Measurements from ENCODE around the gene MMP15. TPM values are rescaled to one million over a fixed set of nuclear protein-coding genes. Genes with fewer than 3 reads are reported as not detected.
"Not testable (repeated sequence)": the region's sequence is repeated elsewhere in the genome, so short reads cannot be mapped to it uniquely, and the experiment has no call there.

MMP15 gene
- total RNA-seq = under 1 TPM; 0.25 to 0.63 TPM

GRCh38 chr16:58025351-58026138, at the start of gene MMP15:
TSS of gene MMP15 (plus strand) at chr16:58025754. CDS start at chr16:58026351, 597 bp downstream.
- Mint-ChIP-seq H3K27me3 (peaks cover 5% of the 10 kb centered on the region), H3K27ac (peak within 1 kb of the TSS; percentile 72), H3K4me1 (ENCODE audit: low read depth) (peaks cover 11% of the 10 kb centered on the region), H3K4me3 (peak within 1 kb of the TSS; percentile 75), H3K36me3 (ENCODE audit: low read depth) (no peaks in the 10 kb centered on the region), H3K9me3 (no peaks in the 10 kb centered on the region)
- ChIA-PET POLR2A (interaction anchor here (0.9 to 1.3 kb wide), 2 partner anchors 102 to 105 kb away, joined by 3 read pairs; no protein-coding TSS in a partner anchor), CTCF (interaction anchor here (0.8 to 3.2 kb wide), 5 partner anchors 9 to 104 kb away, joined by 3 to 16 read pairs (median 6); partner anchors contain the start of gene CFAP20)
- TF ChIP-seq CTCF (IDR thresholded peaks at IDR 0.05) = no peak
- intact Hi-C loops (cut with micrococcal nuclease) = loop anchor here (10.0 kb wide), 1 partner anchor 279 kb away; no protein-coding TSS in a partner anchor
- DNase-seq (peak; percentile 73), ATAC-seq (peak; percentile 69)

GRCh38 chr16:57976331-57976796, 49.2 kb upstream of the MMP15 start:
- Mint-ChIP-seq H3K4me1 (ENCODE audit: low read depth) (no peaks in the 10 kb centered on the region), H3K27me3 (no peaks in the 10 kb centered on the region), H3K36me3 (ENCODE audit: low read depth) (no peaks in the 10 kb centered on the region), H3K9me3 (no peaks in the 10 kb centered on the region), H3K4me3 (no peak overlapping the region), H3K27ac (no peak overlapping the region)
- no peak for DNase-seq
- ChIA-PET POLR2A (no interaction called here), CTCF (interaction anchor here (1.1 kb wide), 1 partner anchor 37 kb away, joined by 3 read pairs; no protein-coding TSS in a partner anchor)
- no peak for ATAC-seq
- TF ChIP-seq CTCF (IDR thresholded peaks at IDR 0.05) = no peak
- intact Hi-C loops (cut with micrococcal nuclease) = no loop called here

- no peak for ATAC-seq
- TF ChIP-seq CTCF (IDR thresholded peaks at IDR 0.05) = no peak
- ChIA-PET POLR2A (no interaction called here), CTCF (interaction anchor here (1.1 kb wide), 1 partner anchor 38 kb away, joined by 3 read pairs; no protein-coding TSS in a partner anchor)
- intact Hi-C loops (cut with micrococcal nuclease) = no loop called here
- H3K4me1 Mint-ChIP-seq (ENCODE audit: low read depth) = no peaks in the 10 kb centered on the region
- no peak overlapping the region for H3K4me3 Mint-ChIP-seq
- no peaks in the 10 kb centered on the region for H3K27me3 Mint-ChIP-seq
- no peaks in the 10 kb centered on the region for H3K9me3 Mint-ChIP-seq
- no peaks in the 10 kb centered on the region for H3K36me3 Mint-ChIP-seq (ENCODE audit: low read depth)
- DNase-seq = no peak
- no peak overlapping the region for H3K27ac Mint-ChIP-seq
Observed at GRCh38 chr16:57977418-57978069, 48.0 kb upstream of the MMP15 start.

GRCh38 chr16:57978070-57978465, 47.5 kb upstream of the MMP15 start:
- intact Hi-C loops (cut with micrococcal nuclease); H3K27ac Mint-ChIP-seq; H3K9me3 Mint-ChIP-seq; ATAC-seq; CTCF ChIA-PET; H3K27me3 Mint-ChIP-seq; POLR2A ChIA-PET; H3K36me3 Mint-ChIP-seq (ENCODE audit: low read depth); DNase-seq; H3K4me3 Mint-ChIP-seq; H3K4me1 Mint-ChIP-seq (ENCODE audit: low read depth): not testable (repeated sequence)

- peaks cover 1% of the 10 kb centered on the region for H3K4me1 Mint-ChIP-seq (ENCODE audit: low read depth)
- ChIA-PET CTCF (interaction anchor here (1.2 kb wide), 2 partner anchors 119 to 222 kb away, joined by 3 to 5 read pairs; no protein-coding TSS in a partner anchor), POLR2A (interaction anchor here (1.0 kb wide), 1 partner anchor 15 kb away, joined by 3 read pairs; no protein-coding TSS in a partner anchor)
- no peak overlapping the region for H3K27ac Mint-ChIP-seq
- intact Hi-C loops (cut with micrococcal nuclease) = no loop called here
- no peaks in the 10 kb centered on the region for H3K9me3 Mint-ChIP-seq
- ATAC-seq = no peak
- H3K36me3 Mint-ChIP-seq (ENCODE audit: low read depth) = no peaks in the 10 kb centered on the region
- no peak for DNase-seq
- H3K4me3 Mint-ChIP-seq = no peak overlapping the region
- TF ChIP-seq CTCF (IDR thresholded peaks at IDR 0.05) = no peak
- no peaks in the 10 kb centered on the region for H3K27me3 Mint-ChIP-seq
Observed at GRCh38 chr16:57979006-57979585, 46.5 kb upstream of the MMP15 start.
